GM12878 (cell line): ENCODE data around the gene RTCA.

Experiments
- CREM ChIP-seq: IDR thresholded peaks from 2 replicates; pipeline ENCODE4 v1.6.1; 2014; ENCODE audit warnings: antibody characterized with exemption, low read depth
- EED ChIP-seq: sonication (generic); IDR thresholded peaks from 2 replicates; pipeline ENCODE4 v1.6.1; 2016; ENCODE audit warnings: antibody characterized with exemption, low read depth
- EGR1 ChIP-seq, 2 experiments: IDR thresholded peaks; 1 replicate in 1 of 2; 2 replicates in 1 of 2; pipeline ENCODE4 v1.6.1; 2011 to 2012; ENCODE audit warnings: low read depth in 2 of 2, low read length in 2 of 2, borderline replicate concordance in 1 of 2, mild to moderate bottlenecking in 1 of 2, moderate library complexity in 1 of 2
- ETV6 ChIP-seq, 2 experiments: fragments of 450-650 bp in 1 of 2; IDR thresholded peaks in 1 of 2; conservative IDR thresholded peaks in 1 of 2; 2 replicates each; pipeline ENCODE4 v1.6.1; 2014; ENCODE audit warnings: antibody characterized with exemption in 1 of 2, borderline replicate concordance in 1 of 2, low read depth in 1 of 2, mild to moderate bottlenecking in 1 of 2, moderate library complexity in 1 of 2
- POLR2A ChIP-seq: IDR thresholded peaks from 2 replicates; pipeline ENCODE4 v1.6.1; 2011; ENCODE audit warnings: low read depth, mild to moderate bottlenecking, low read length
- POLR2AphosphoS5 ChIP-seq: IDR thresholded peaks from 2 replicates; pipeline ENCODE4 v1.6.1; 2011; ENCODE audit warnings: mild to moderate bottlenecking, low read length, inconsistent platforms
- STAT1 ChIP-seq: fragments of 450-650 bp; conservative IDR thresholded peaks from 2 replicates; pipeline ENCODE4 v1.6.1; 2014; ENCODE audit warnings: antibody characterized with exemption, mild to moderate bottlenecking
- TAF1 ChIP-seq: IDR thresholded peaks from 2 replicates; pipeline ENCODE4 v1.6.1; 2011; ENCODE audit warnings: mild to moderate bottlenecking, low read depth, low read length, borderline replicate concordance
- ZZZ3 ChIP-seq: IDR thresholded peaks from 2 replicates; pipeline ENCODE4 v1.6.1; 2011; ENCODE audit warnings: low read depth; ENCODE audit not compliant: control insufficient read depth, insufficient read length
- TF ChIP-seq, protein P1 (sequence below), 3 experiments: IDR thresholded peaks in 2 of 3; conservative IDR thresholded peaks in 1 of 3; 2 replicates each; pipeline ENCODE4 v1.5.1; 2011; ENCODE audit warnings: low read depth in 3 of 3, low read length in 3 of 3, mild to moderate bottlenecking in 3 of 3, control low read depth in 2 of 3, moderate library complexity in 2 of 3, inconsistent platforms in 1 of 3, mixed read lengths in 1 of 3; ENCODE audit not compliant: control insufficient read depth in 2 of 3, insufficient read depth in 1 of 3; ENCODE audit errors: extremely low read depth in 1 of 3

DNA sequence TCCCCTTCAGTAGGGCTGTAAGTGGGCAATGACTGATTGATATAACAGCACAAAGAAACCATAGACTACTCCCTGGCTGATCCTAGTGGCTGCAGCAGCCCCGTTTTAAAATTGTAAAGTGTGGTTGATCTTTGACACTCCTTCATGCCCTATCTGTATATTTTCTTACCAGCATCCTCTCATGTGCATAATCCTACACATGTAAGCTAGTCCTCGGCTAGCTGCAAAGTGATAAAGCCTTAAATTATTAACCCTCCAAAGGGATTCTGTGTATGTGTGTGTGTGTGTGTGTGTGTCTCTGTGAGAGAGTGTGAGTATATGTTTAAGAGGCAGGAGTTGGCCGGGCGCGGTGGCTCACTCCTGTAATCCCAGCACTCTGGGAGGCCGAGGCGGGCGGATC, 55.5 kb downstream of the RTCA start:
- TF ChIP-seq ETV6 (conservative IDR thresholded peaks at IDR 0.05 in 1 of 2, IDR thresholded peaks at IDR 0.05 in 1 of 2; ENCODE audit: borderline replicate concordance in 1 of 2, low read depth in 1 of 2), result no peak
- no peak for TF ChIP-seq CREM
- TF ChIP-seq, protein P1, sequence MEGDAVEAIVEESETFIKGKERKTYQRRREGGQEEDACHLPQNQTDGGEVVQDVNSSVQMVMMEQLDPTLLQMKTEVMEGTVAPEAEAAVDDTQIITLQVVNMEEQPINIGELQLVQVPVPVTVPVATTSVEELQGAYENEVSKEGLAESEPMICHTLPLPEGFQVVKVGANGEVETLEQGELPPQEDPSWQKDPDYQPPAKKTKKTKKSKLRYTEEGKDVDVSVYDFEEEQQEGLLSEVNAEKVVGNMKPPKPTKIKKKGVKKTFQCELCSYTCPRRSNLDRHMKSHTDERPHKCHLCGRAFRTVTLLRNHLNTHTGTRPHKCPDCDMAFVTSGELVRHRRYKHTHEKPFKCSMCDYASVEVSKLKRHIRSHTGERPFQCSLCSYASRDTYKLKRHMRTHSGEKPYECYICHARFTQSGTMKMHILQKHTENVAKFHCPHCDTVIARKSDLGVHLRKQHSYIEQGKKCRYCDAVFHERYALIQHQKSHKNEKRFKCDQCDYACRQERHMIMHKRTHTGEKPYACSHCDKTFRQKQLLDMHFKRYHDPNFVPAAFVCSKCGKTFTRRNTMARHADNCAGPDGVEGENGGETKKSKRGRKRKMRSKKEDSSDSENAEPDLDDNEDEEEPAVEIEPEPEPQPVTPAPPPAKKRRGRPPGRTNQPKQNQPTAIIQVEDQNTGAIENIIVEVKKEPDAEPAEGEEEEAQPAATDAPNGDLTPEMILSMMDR (IDR thresholded peaks at IDR 0.05 in 2 of 3, conservative IDR thresholded peaks at IDR 0.05 in 1 of 3; ENCODE audit: control insufficient read depth in 2 of 3, extremely low read depth in 1 of 3, insufficient read depth in 1 of 3, low read depth in 3 of 3, low read length in 3 of 3), result no peak
- TF ChIP-seq TAF1, result no peak
- TF ChIP-seq EGR1 (IDR thresholded peaks at IDR 0.05; ENCODE audit: borderline replicate concordance in 1 of 2, low read depth in 2 of 2, low read length in 2 of 2), result no peak
- TF ChIP-seq POLR2AphosphoS5, result no peak
- no peak for TF ChIP-seq POLR2A
- TF ChIP-seq ZZZ3, result no peak
- no peak for TF ChIP-seq EED
- no peak for TF ChIP-seq STAT1
